ENCODE results near the gene ZNF823. TPM values are rescaled to one million over a fixed set of nuclear protein-coding genes. Genes with fewer than 3 reads are reported as not detected.
"Not testable (repeated sequence)": the region's sequence is repeated elsewhere in the genome, so short reads cannot be mapped to it uniquely, and the experiment has no call there.

Gene ZNF823
- 1 to 10 TPM; 6.6 to 9.5 TPM for polyA plus RNA-seq

DNA sequence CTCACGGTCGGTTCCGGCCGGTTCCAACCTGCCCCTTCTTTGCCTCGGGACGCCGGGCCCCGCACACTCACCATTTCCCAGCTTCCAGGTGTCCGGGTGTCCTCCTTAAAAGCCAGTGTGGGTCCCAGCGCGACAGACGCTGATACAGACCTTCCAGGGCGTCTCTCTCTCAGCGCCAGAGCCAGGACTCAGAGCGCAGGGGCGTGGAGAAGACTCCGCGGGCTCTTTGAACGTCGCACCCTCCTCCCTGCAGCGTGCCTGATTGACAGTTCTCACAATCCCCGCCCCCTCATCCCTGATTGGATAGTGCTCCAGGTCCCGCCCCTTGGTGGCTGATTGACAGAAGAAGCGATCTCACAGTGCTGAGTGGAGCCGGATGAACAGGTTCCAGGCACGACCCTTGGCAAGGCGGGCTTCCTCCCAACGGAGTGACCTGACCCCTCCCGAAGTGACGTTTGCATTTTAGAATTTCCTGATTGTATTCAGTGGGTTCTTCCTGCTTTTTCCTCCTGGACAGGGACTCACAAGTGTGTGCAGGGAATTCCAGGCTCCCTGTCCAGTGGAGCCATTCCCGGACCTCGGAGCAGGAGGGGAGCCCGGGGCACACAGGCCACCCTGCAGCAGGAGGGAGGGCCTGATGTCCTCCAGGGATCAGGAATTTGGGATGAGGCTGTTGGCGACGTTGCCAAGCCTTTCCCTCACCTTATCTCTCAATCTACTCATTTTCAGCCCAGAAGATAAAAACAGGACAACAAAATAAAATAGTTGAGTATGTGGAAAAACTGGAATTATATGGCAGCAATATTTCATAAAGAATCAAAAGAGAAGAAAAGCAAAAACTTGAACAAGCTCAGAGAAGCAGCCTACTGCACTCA, at the start of gene ZNF823:
TSS of gene ZNF823 (minus strand) at position 201 of the 875 bp plus-strand sequence. CDS start at position 74, 127 bp downstream.
- H3K4me3 ChIP-seq (ENCODE audit: low read depth in 1 of 2, low read length in 2 of 2), result peak within 1 kb of the TSS; percentile 67 to 98
- no peaks in the 10 kb centered on the region for H3K36me3 ChIP-seq (ENCODE audit: control insufficient read depth in 2 of 2, insufficient read depth in 2 of 2, low read length in 1 of 2)
- no peaks in the 10 kb centered on the region for H3K27me3 ChIP-seq (ENCODE audit: control insufficient read depth in 1 of 2, insufficient read depth in 2 of 2, low read length in 2 of 2)
- no peaks in the 10 kb centered on the region for H3K9me3 ChIP-seq (ENCODE audit: control insufficient read depth in 2 of 2, insufficient read depth in 1 of 2, low read depth in 1 of 2, low read length in 1 of 2)
- H3K4me1 ChIP-seq (ENCODE audit: control insufficient read depth in 2 of 2, insufficient read depth in 2 of 2, low read length in 1 of 2), result peaks cover 2% of the 10 kb centered on the region in 2 donors
- peak within 1 kb of the TSS; percentile 95 to 97 for H3K27ac ChIP-seq (ENCODE audit: low read depth in 2 of 2, low read length in 1 of 2)
- 1% methylated on average over 35 of the region's 35 CpGs for WGBS, 2 donors

DNA sequence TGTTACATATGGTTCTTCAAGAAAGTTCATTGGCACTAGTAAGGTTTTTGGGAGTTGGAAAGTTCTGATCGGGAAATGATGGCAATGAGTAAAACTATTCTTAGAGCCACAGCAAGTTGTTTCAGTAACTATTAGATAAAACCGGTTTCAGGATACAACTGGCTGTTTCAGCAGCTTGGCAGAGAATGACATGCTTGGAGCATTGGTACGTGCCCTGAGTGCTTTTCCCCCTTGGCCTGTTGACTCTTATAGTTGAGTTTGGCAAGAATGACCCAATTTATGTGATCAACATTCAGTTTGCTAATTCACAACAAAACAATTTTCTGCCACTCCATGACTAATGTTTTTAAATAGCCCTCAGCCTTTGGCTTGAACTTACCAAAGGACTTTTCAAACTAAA, 48.8 kb upstream of the ZNF823 start:
- H3K27ac ChIP-seq (ENCODE audit: low read depth in 2 of 2, low read length in 1 of 2), result no peak overlapping the region
- H3K4me3 ChIP-seq (ENCODE audit: low read depth in 1 of 2, low read length in 2 of 2), result no peak overlapping the region
- no peaks in the 10 kb centered on the region for H3K27me3 ChIP-seq (ENCODE audit: control insufficient read depth in 1 of 2, insufficient read depth in 2 of 2, low read length in 2 of 2)
- H3K36me3 ChIP-seq (ENCODE audit: control insufficient read depth in 2 of 2, insufficient read depth in 2 of 2, low read length in 1 of 2), result no peaks in the 10 kb centered on the region
- no peaks in the 10 kb centered on the region for H3K4me1 ChIP-seq (ENCODE audit: control insufficient read depth in 2 of 2, insufficient read depth in 2 of 2, low read length in 1 of 2)
- 75 to 83% methylated on average over 3 of the region's 3 CpGs for WGBS, 2 donors
- H3K9me3 ChIP-seq (ENCODE audit: control insufficient read depth in 2 of 2, insufficient read depth in 1 of 2, low read depth in 1 of 2, low read length in 1 of 2), result peaks cover 0 to 11% of the 10 kb centered on the region in 2 donors

GRCh38 chr19:11784356-11784755, 45.6 kb upstream of the ZNF823 start:
- no peaks in the 10 kb centered on the region for H3K4me1 ChIP-seq (ENCODE audit: control insufficient read depth in 2 of 2, insufficient read depth in 2 of 2, low read length in 1 of 2)
- peaks cover 9 to 13% of the 10 kb centered on the region in 2 donors for H3K36me3 ChIP-seq (ENCODE audit: control insufficient read depth in 2 of 2, insufficient read depth in 2 of 2, low read length in 1 of 2)
- H3K27ac ChIP-seq (ENCODE audit: low read depth in 2 of 2, low read length in 1 of 2), result no peak overlapping the region
- H3K27me3 ChIP-seq (ENCODE audit: control insufficient read depth in 1 of 2, insufficient read depth in 2 of 2, low read length in 2 of 2), result no peaks in the 10 kb centered on the region
- WGBS, 2 donors, result 94 to 97% methylated on average over 3 of the region's 3 CpGs
- H3K4me3 ChIP-seq (ENCODE audit: low read depth in 1 of 2, low read length in 2 of 2), result no peak overlapping the region
- peaks cover 0 to 20% of the 10 kb centered on the region in 2 donors for H3K9me3 ChIP-seq (ENCODE audit: control insufficient read depth in 2 of 2, insufficient read depth in 1 of 2, low read depth in 1 of 2, low read length in 1 of 2)

DNA sequence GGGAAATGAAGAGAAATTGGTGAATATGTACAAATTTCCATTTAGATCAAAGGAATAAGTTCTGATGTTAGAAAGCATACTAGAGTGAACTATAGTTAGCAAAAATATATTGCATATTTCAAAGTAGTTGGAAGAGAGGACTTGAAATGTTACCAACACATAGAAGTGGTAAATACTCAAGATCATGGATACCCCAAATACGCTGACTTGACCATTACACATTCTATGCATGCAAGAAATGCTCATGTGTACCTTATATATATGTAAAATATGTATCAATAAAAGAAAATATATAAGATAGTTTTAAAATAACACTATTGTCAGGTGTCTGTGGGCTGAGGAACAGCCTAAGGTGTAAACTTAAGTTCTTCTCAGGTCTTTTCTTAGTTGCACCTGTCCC, 45.0 kb upstream of the ZNF823 start:
- H3K36me3 ChIP-seq (ENCODE audit: control insufficient read depth in 2 of 2, insufficient read depth in 2 of 2, low read length in 1 of 2), result peaks cover 13% of the 10 kb centered on the region in 2 donors
- peaks cover 0 to 23% of the 10 kb centered on the region in 2 donors for H3K9me3 ChIP-seq (ENCODE audit: control insufficient read depth in 2 of 2, insufficient read depth in 1 of 2, low read depth in 1 of 2, low read length in 1 of 2)
- H3K27ac ChIP-seq (ENCODE audit: low read depth in 2 of 2, low read length in 1 of 2), result no peak overlapping the region
- no peak overlapping the region for H3K4me3 ChIP-seq (ENCODE audit: low read depth in 1 of 2, low read length in 2 of 2)
- 90 to 100% methylated on average over 1 of the region's 1 CpG for WGBS, 2 donors
- no peaks in the 10 kb centered on the region for H3K4me1 ChIP-seq (ENCODE audit: control insufficient read depth in 2 of 2, insufficient read depth in 2 of 2, low read length in 1 of 2)
- H3K27me3 ChIP-seq (ENCODE audit: control insufficient read depth in 1 of 2, insufficient read depth in 2 of 2, low read length in 2 of 2), result no peaks in the 10 kb centered on the region

- H3K27me3 ChIP-seq (ENCODE audit: control insufficient read depth in 1 of 2, insufficient read depth in 2 of 2, low read length in 2 of 2), result no peaks in the 10 kb centered on the region
- peaks cover 0 to 19% of the 10 kb centered on the region in 2 donors for H3K9me3 ChIP-seq (ENCODE audit: control insufficient read depth in 2 of 2, insufficient read depth in 1 of 2, low read depth in 1 of 2, low read length in 1 of 2)
- peaks cover 17 to 21% of the 10 kb centered on the region in 2 donors for H3K36me3 ChIP-seq (ENCODE audit: control insufficient read depth in 2 of 2, insufficient read depth in 2 of 2, low read length in 1 of 2)
- no peak overlapping the region for H3K27ac ChIP-seq (ENCODE audit: low read depth in 2 of 2, low read length in 1 of 2)
- no peaks in the 10 kb centered on the region for H3K4me1 ChIP-seq (ENCODE audit: control insufficient read depth in 2 of 2, insufficient read depth in 2 of 2, low read length in 1 of 2)
- 96 to 98% methylated on average over 5 of the region's 5 CpGs for WGBS, 2 donors
- no peak overlapping the region for H3K4me3 ChIP-seq (ENCODE audit: low read depth in 1 of 2, low read length in 2 of 2)
These were observed 42.7 kb upstream of the ZNF823 start for GRCh38 chr19:11781295-11782057.

GRCh38 chr19:11780431-11781020, 41.8 kb upstream of the ZNF823 start:
- peaks cover 17 to 21% of the 10 kb centered on the region in 2 donors for H3K36me3 ChIP-seq (ENCODE audit: control insufficient read depth in 2 of 2, insufficient read depth in 2 of 2, low read length in 1 of 2)
- H3K4me3 ChIP-seq (ENCODE audit: low read depth in 1 of 2, low read length in 2 of 2), result no peak overlapping the region
- WGBS, 2 donors, result 94 to 97% methylated on average over 7 of the region's 7 CpGs
- no peaks in the 10 kb centered on the region for H3K4me1 ChIP-seq (ENCODE audit: control insufficient read depth in 2 of 2, insufficient read depth in 2 of 2, low read length in 1 of 2)
- peaks cover 0 to 21% of the 10 kb centered on the region in 2 donors for H3K9me3 ChIP-seq (ENCODE audit: control insufficient read depth in 2 of 2, insufficient read depth in 1 of 2, low read depth in 1 of 2, low read length in 1 of 2)
- H3K27me3 ChIP-seq (ENCODE audit: control insufficient read depth in 1 of 2, insufficient read depth in 2 of 2, low read length in 2 of 2), result no peaks in the 10 kb centered on the region
- no peak overlapping the region for H3K27ac ChIP-seq (ENCODE audit: low read depth in 2 of 2, low read length in 1 of 2)

GRCh38 chr19:11776669-11777068, 37.9 kb upstream of the ZNF823 start:
- not testable (repeated sequence) for H3K27ac ChIP-seq (ENCODE audit: low read depth in 2 of 2, low read length in 1 of 2); H3K27me3 ChIP-seq (ENCODE audit: control insufficient read depth in 1 of 2, insufficient read depth in 2 of 2, low read length in 2 of 2); H3K4me1 ChIP-seq (ENCODE audit: control insufficient read depth in 2 of 2, insufficient read depth in 2 of 2, low read length in 1 of 2); H3K4me3 ChIP-seq (ENCODE audit: low read depth in 1 of 2, low read length in 2 of 2)
- Histone ChIP-seq H3K36me3 (ENCODE audit: control insufficient read depth in 2 of 2, insufficient read depth in 2 of 2, low read length in 1 of 2) (peaks cover 17 to 21% of the 10 kb centered on the region in 2 donors), H3K9me3 (ENCODE audit: control insufficient read depth in 2 of 2, insufficient read depth in 1 of 2, low read depth in 1 of 2, low read length in 1 of 2) (peaks cover 0 to 18% of the 10 kb centered on the region in 2 donors)
- 99% methylated on average over 11 of the region's 11 CpGs for WGBS, 2 donors

DNA sequence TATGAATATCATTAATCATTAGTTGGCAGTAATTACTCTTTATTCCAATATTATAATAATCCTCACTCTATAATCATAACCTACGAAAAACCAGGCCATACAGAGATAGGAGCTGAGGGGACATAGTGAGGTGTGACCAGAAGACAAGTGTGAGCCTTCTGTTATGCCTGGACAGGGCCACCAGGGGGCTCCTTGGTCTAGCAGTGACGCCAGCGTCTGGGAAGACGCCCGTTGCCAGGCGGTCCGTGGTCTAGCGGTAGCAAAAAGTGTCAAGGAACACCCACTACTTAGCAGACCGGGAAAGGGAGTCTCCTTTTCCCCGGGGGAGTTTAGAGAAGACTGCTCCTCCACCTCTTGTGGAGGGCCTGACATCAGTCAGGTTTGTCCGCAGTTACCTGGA, 32.8 kb upstream of the ZNF823 start:
- whole genome bisulfite sequencing, 2 donors, result 75 to 77% methylated on average over 11 of the region's 11 CpGs

DNA sequence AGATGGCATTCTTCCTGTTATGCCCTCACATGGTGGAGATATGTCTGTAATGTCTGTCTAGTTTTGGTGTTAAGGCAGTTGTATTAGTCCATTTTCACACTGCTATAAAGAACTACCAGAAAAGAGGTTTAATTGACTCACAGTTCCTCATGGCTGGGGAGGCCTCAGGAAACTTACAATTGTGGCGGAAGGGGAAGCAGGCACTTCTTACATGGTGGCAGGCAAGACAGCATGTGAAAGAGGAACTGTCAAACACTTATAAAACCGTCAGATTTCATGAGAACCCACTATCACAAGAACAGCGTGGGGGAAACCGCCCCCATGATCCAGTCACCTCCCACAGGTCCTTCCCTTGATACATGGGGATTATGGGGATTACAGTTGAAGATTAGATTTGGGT, 31.2 kb upstream of the ZNF823 start:
- Histone ChIP-seq H3K36me3 (ENCODE audit: control insufficient read depth in 2 of 2, insufficient read depth in 2 of 2, low read length in 1 of 2) (no peaks in the 10 kb centered on the region), H3K9me3 (ENCODE audit: control insufficient read depth in 2 of 2, insufficient read depth in 1 of 2, low read depth in 1 of 2, low read length in 1 of 2) (no peaks in the 10 kb centered on the region), H3K4me3 (ENCODE audit: low read depth in 1 of 2, low read length in 2 of 2) (no peak overlapping the region), H3K27ac (ENCODE audit: low read depth in 2 of 2, low read length in 1 of 2) (no peak overlapping the region), H3K4me1 (ENCODE audit: control insufficient read depth in 2 of 2, insufficient read depth in 2 of 2, low read length in 1 of 2) (no peaks in the 10 kb centered on the region), H3K27me3 (ENCODE audit: control insufficient read depth in 1 of 2, insufficient read depth in 2 of 2, low read length in 2 of 2) (no peaks in the 10 kb centered on the region)
- 95% methylated on average over 4 of the region's 4 CpGs for WGBS, 2 donors

More for the DNA sequence above, 32.8 kb upstream of the ZNF823 start:
- not testable (repeated sequence) for H3K9me3 ChIP-seq (ENCODE audit: control insufficient read depth in 2 of 2, insufficient read depth in 1 of 2, low read depth in 1 of 2, low read length in 1 of 2); H3K4me1 ChIP-seq (ENCODE audit: control insufficient read depth in 2 of 2, insufficient read depth in 2 of 2, low read length in 1 of 2); H3K27me3 ChIP-seq (ENCODE audit: control insufficient read depth in 1 of 2, insufficient read depth in 2 of 2, low read length in 2 of 2); H3K4me3 ChIP-seq (ENCODE audit: low read depth in 1 of 2, low read length in 2 of 2); H3K36me3 ChIP-seq (ENCODE audit: control insufficient read depth in 2 of 2, insufficient read depth in 2 of 2, low read length in 1 of 2); H3K27ac ChIP-seq (ENCODE audit: low read depth in 2 of 2, low read length in 1 of 2)

Data from esophagus (tissue), 2 donors.